Pons (tissue), 1 donor: ENCODE data around the gene LYSMD1.
"Not testable (repeated sequence)": the region's sequence is repeated elsewhere in the genome, so short reads cannot be mapped to it uniquely, and the experiment has no call there.

ENCODE experiments used
- DNase-seq: peaks from one replicate; pipeline ENCODE4 v3.0.0-alpha.2; 2016; ENCODE audit warnings: low spot score

LYSMD1 gene

GRCh38 chr1:151165738-151166504 is at the start of gene LYSMD1, which contains the start of gene SCNM1:
Gene LYSMD1 (minus strand): TSS chr1:151165902. CDS start chr1:151165258, 644 bp downstream.
Gene SCNM1 (plus strand): TSS chr1:151166144. CDS start chr1:151166153, 9 bp downstream.
- DNase-seq = peak; percentile 99

- no peak for DNase-seq
These were observed 47.9 kb upstream of the LYSMD1 start for GRCh38 chr1:151213560-151213959.

GRCh38 chr1:151211972-151212705 is 46.4 kb upstream of the LYSMD1 start:
- no peak for DNase-seq

GRCh38 chr1:151210830-151211229 is 45.1 kb upstream of the LYSMD1 start:
- DNase-seq = no peak

GRCh38 chr1:151205381-151205965 is 39.8 kb upstream of the LYSMD1 start:
- DNase-seq = not testable (repeated sequence)

GRCh38 chr1:151199873-151200581 is 34.3 kb upstream of the LYSMD1 start:
- no peak for DNase-seq

GRCh38 chr1:151198254-151199127 is 32.8 kb upstream of the LYSMD1 start, which contains the start of gene PIP5K1A:
Gene PIP5K1A (plus strand): TSS chr1:151198552. CDS start chr1:151198997, 445 bp downstream.
- peak; percentile 99 for DNase-seq

- no peak for DNase-seq
These were observed 32.2 kb upstream of the LYSMD1 start for GRCh38 chr1:151197863-151198253.

- DNase-seq = peak; percentile 93
These were observed 30.6 kb upstream of the LYSMD1 start for GRCh38 chr1:151196292-151196800.

GRCh38 chr1:151194894-151195594 is 29.3 kb upstream of the LYSMD1 start:
- DNase-seq = not testable (repeated sequence)

GRCh38 chr1:151193856-151194255 is 28.2 kb upstream of the LYSMD1 start:
- no peak for DNase-seq

GRCh38 chr1:151193304-151193703 is 27.6 kb upstream of the LYSMD1 start:
- no peak for DNase-seq

GRCh38 chr1:151192047-151192446 is 26.3 kb upstream of the LYSMD1 start:
- no peak for DNase-seq

GRCh38 chr1:151189637-151190445 is 24.1 kb upstream of the LYSMD1 start, which contains the start of gene VPS72:
Gene VPS72 (minus strand): TSS chr1:151190197. CDS start chr1:151190121, 76 bp downstream.
- peak; percentile 86 for DNase-seq

GRCh38 chr1:151188667-151189066 is 23.0 kb upstream of the LYSMD1 start:
- DNase-seq = not testable (repeated sequence)

- DNase-seq = no peak
These were observed 21.5 kb upstream of the LYSMD1 start for GRCh38 chr1:151187205-151187604.

GRCh38 chr1:151184211-151184610 is 18.5 kb upstream of the LYSMD1 start:
- DNase-seq = no peak

- no peak for DNase-seq
These were observed 10.9 kb upstream of the LYSMD1 start for GRCh38 chr1:151176514-151177045.

- no peak for DNase-seq
These were observed 10.2 kb upstream of the LYSMD1 start, which contains the start of gene TMOD4 for GRCh38 chr1:151175863-151176262. Gene TMOD4 (minus strand): TSS chr1:151175981. CDS start chr1:151174875, 1,106 bp downstream.
